GM19395 (cell line): ENCODE measurements around the gene PERP.
A peak's percentile ranks its signal among the peaks of the same experiment; 100 is the strongest.
"Not testable (repeated sequence)": the region's sequence is repeated elsewhere in the genome, so short reads cannot be mapped to it uniquely, and the experiment has no call there.

Experiments used
- ATAC-seq: cut with Tn5 transposase; IDR thresholded peaks from one replicate; pipeline ENCODE4 v1.9.1; 2021; ENCODE audit warnings: mild to moderate bottlenecking, moderate library complexity; ENCODE audit not compliant: unreplicated experiment

Gene PERP

GRCh38 chr6:138107078-138107751 is at the start of gene PERP:
Gene PERP, minus strand, starts transcription at chr6:138107419. Its CDS starts 79 bp downstream, at chr6:138107340.
- ATAC-seq = peak; percentile 74

GRCh38 chr6:138155443-138155842 is 48.2 kb upstream of the PERP start:
- ATAC-seq = no peak

- ATAC-seq = no peak
Observed at GRCh38 chr6:138146544-138146943, 39.3 kb upstream of the PERP start.

- ATAC-seq = peak; percentile 82
Observed at GRCh38 chr6:138145402-138145801, 38.2 kb upstream of the PERP start.

- ATAC-seq = no peak
Observed at GRCh38 chr6:138142806-138143205, 35.6 kb upstream of the PERP start.

- ATAC-seq = no peak
Observed at GRCh38 chr6:138129190-138129589, 22.0 kb upstream of the PERP start.

- ATAC-seq = no peak
Observed at GRCh38 chr6:138128096-138128495, 20.9 kb upstream of the PERP start.

- ATAC-seq = no peak
Observed at GRCh38 chr6:138124096-138124495, 16.9 kb upstream of the PERP start.

- ATAC-seq = no peak
Observed at GRCh38 chr6:138119976-138120375, 12.8 kb upstream of the PERP start.

GRCh38 chr6:138119229-138119628 is 12.0 kb upstream of the PERP start:
- ATAC-seq = not testable (repeated sequence)

GRCh38 chr6:138117376-138117914 is 10.2 kb upstream of the PERP start:
- ATAC-seq = no peak

- ATAC-seq = no peak
Observed at GRCh38 chr6:138116661-138116999, 9.4 kb upstream of the PERP start.

GRCh38 chr6:138115877-138116660 is 8.8 kb upstream of the PERP start:
- peak; percentile 82 for ATAC-seq

GRCh38 chr6:138115201-138115600 is 8.0 kb upstream of the PERP start:
- no peak for ATAC-seq

GRCh38 chr6:138113588-138114210 is 6.5 kb upstream of the PERP start:
- no peak for ATAC-seq

GRCh38 chr6:138110229-138110628 is 3.0 kb upstream of the PERP start:
- ATAC-seq = no peak

- peak; percentile 61 for ATAC-seq
Observed at GRCh38 chr6:138109042-138109997, 2.1 kb upstream of the PERP start.

- ATAC-seq = peak; percentile 29
Observed at GRCh38 chr6:138107752-138108592, 753 bp upstream of the PERP start.

GRCh38 chr6:138106665-138107077 is 548 bp downstream of the PERP start:
- ATAC-seq = no peak
